K562 (cell line): ENCODE results near the gene TGFBR3L. TPM values are rescaled to one million over a fixed set of nuclear protein-coding genes. Genes with fewer than 3 reads are reported as not detected.

ENCODE experiments used
- CBX2 ChIP-seq: fragments of 200-600 bp; sonication (generic); IDR thresholded peaks from one replicate; pipeline ENCODE4 v1.6.1; 2012; ENCODE audit warnings: mild to moderate bottlenecking, low read length, inconsistent platforms; ENCODE audit not compliant: insufficient read depth, poor library complexity, severe bottlenecking
- COPS2 ChIP-seq: fragments of 450-650 bp; conservative IDR thresholded peaks from 2 replicates; pipeline ENCODE4 v1.6.1; 2016; ENCODE audit warnings: mild to moderate bottlenecking, moderate library complexity
- EP400 ChIP-seq: fragments of 450-650 bp; IDR thresholded peaks from 2 replicates; pipeline ENCODE4 v1.6.1; 2017; ENCODE audit warnings: antibody characterized with exemption, mild to moderate bottlenecking, moderate library complexity
- FOXP1 ChIP-seq: sonication (generic); formaldehyde crosslinking; IDR thresholded peaks from 2 replicates; pipeline ENCODE4 v1.8.0; 2022; ENCODE audit warnings: mild to moderate bottlenecking, missing genetic modification reagents
- KDM4B ChIP-seq, 2 experiments: fragments of 450-650 bp in 1 of 2; sonication (generic) in 1 of 2; IDR thresholded peaks; 2 replicates each; pipeline ENCODE4 v1.6.1; 2016 to 2017; ENCODE audit warnings: borderline replicate concordance in 2 of 2, antibody characterized with exemption in 1 of 2, low read depth in 1 of 2, mild to moderate bottlenecking in 1 of 2
- MIER1 ChIP-seq: fragments of 450-650 bp; IDR thresholded peaks from 2 replicates; pipeline ENCODE4 v1.6.1; 2016; ENCODE audit warnings: antibody characterized with exemption, mild to moderate bottlenecking, low read depth
- POLR3G ChIP-seq: IDR thresholded peaks from 2 replicates; pipeline ENCODE4 v1.6.1; 2011; ENCODE audit not compliant: insufficient read length, insufficient replicate concordance; ENCODE audit errors: extremely low read depth
- PTRF ChIP-seq: fragments of 450-650 bp; IDR thresholded peaks from 2 replicates; pipeline ENCODE4 v1.6.1; 2016; ENCODE audit warnings: mild to moderate bottlenecking, missing genetic modification characterization, missing compliant biosample characterization
- RBM25 ChIP-seq: fragments of 200-400 bp; formaldehyde crosslinking; IDR thresholded peaks from 2 replicates; pipeline ENCODE4 v1.6.1; 2018; ENCODE audit warnings: low read length, low read depth, moderate library complexity; ENCODE audit not compliant: severe bottlenecking
- TEAD4 ChIP-seq, 2 experiments: sonication (generic) in 1 of 2; formaldehyde crosslinking in 1 of 2; IDR thresholded peaks; 2 replicates each; pipeline versions ENCODE4 v1.6.1 to v1.8.0; 2012 to 2022; ENCODE audit warnings: borderline replicate concordance in 1 of 2, inconsistent platforms in 1 of 2, low read length in 1 of 2, mild to moderate bottlenecking in 1 of 2, missing genetic modification reagents in 1 of 2
- ZNF785 ChIP-seq: fragments of 250-450 bp; sonication (Bioruptor Pico); IDR thresholded peaks from 2 replicates; pipeline ENCODE4 v1.4.0; 2020; ENCODE audit warnings: mild to moderate bottlenecking
- polyA plus RNA-seq, 8 experiments: library from polyadenylated mRNA; depleted of rRNA in 4 of 8; stranded (reverse) in 5 of 8; unstranded in 3 of 8; fragments of >200 nt; fragmentation: Nextera tagmentation in 2 of 8; fragmentation: Illumina TruSeq in 1 of 8; extraction: Ambion mirVana in 2 of 8; extraction: Trizol in 1 of 8; gene quantifications; 2 replicates each; pipeline versions ENCODE4 v1.2.1 to v1.2.3, GENCODE V29; 2011 to 2014; ENCODE audit warnings: inconsistent platforms in 1 of 8, missing spikeins in 1 of 8
- total RNA-seq, 7 experiments: library from RNA; depleted of rRNA in 6 of 7; stranded (reverse); fragments of >200 nt in 6 of 7; fragmentation: Illumina TruSeq in 2 of 7; extraction: Trizol in 2 of 7; gene quantifications; 2 replicates each; pipeline versions ENCODE4 v1.2.1 to v1.2.3, GENCODE V29; 2011 to 2021; ENCODE audit warnings: low replicate concordance in 1 of 7
- TF ChIP-seq, protein P1 (sequence below): IDR thresholded peaks from 2 replicates; pipeline ENCODE4 v1.6.1; 2016; ENCODE audit warnings: missing genetic modification characterization, missing compliant biosample characterization
- TF ChIP-seq, protein P2 (sequence below): fragments of 450-650 bp; formaldehyde crosslinking; IDR thresholded peaks from 2 replicates; pipeline ENCODE4 v1.4.0; 2020; ENCODE audit warnings: mild to moderate bottlenecking, moderate library complexity
- TF ChIP-seq, protein P3 (sequence below): fragments of 250-450 bp; sonication (Bioruptor Pico); IDR thresholded peaks from 2 replicates; pipeline ENCODE4 v1.4.0; 2020; ENCODE audit warnings: borderline replicate concordance
- TF ChIP-seq, protein P4 (sequence below): fragments of 450-650 bp; IDR thresholded peaks from 2 replicates; pipeline ENCODE4 v1.6.1; 2018; ENCODE audit not compliant: partially characterized antibody
- TF ChIP-seq, protein P5 (sequence below): sonication (generic); formaldehyde crosslinking; IDR thresholded peaks from 2 replicates; pipeline ENCODE4 v1.8.0; 2022; ENCODE audit warnings: mild to moderate bottlenecking, low read depth, missing genetic modification reagents

The TGFBR3L gene
- total and polyA plus RNA-seq, 9 of the 15 experiments (the other 6 are each of a cell fraction or from before 2014, with no cell fraction given) = not detected

DNA sequence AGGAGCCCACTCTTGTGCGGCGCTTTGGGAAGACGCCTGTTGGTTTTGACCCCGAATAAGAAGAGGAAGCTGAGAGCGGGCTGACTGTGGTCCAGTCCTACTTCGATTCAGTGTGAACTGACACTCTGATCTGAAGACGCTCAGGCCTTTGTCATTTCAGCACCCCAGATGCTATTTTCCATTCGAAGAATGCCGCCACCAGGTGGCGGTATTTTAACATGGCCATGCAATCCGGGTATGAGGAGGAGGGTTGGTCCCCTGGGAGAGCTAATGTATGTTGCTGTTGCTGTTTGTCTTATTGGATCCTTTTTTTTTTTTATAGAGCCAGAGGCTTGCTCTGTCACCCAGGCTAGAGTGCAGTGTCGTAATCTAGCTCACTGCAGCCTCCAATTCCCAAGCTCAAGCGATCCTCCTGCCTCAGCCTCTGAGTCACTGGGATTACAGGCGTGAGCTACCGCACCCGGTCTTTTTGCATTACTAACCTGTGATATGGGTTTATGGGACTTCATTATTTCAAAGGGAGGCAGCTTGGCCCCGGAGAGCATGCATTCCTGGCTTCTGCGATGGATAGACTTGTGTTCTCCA is 29.6 kb downstream of the TGFBR3L start (continued):
- no peak for TF ChIP-seq CBX2
- TF ChIP-seq, protein P1, sequence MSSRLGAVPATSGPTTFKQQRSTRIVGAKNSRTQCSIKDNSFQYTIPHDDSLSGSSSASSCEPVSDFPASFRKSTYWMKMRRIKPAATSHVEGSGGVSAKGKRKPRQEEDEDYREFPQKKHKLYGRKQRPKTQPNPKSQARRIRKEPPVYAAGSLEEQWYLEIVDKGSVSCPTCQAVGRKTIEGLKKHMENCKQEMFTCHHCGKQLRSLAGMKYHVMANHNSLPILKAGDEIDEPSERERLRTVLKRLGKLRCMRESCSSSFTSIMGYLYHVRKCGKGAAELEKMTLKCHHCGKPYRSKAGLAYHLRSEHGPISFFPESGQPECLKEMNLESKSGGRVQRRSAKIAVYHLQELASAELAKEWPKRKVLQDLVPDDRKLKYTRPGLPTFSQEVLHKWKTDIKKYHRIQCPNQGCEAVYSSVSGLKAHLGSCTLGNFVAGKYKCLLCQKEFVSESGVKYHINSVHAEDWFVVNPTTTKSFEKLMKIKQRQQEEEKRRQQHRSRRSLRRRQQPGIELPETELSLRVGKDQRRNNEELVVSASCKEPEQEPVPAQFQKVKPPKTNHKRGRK = no peak
- TF ChIP-seq, protein P2, sequence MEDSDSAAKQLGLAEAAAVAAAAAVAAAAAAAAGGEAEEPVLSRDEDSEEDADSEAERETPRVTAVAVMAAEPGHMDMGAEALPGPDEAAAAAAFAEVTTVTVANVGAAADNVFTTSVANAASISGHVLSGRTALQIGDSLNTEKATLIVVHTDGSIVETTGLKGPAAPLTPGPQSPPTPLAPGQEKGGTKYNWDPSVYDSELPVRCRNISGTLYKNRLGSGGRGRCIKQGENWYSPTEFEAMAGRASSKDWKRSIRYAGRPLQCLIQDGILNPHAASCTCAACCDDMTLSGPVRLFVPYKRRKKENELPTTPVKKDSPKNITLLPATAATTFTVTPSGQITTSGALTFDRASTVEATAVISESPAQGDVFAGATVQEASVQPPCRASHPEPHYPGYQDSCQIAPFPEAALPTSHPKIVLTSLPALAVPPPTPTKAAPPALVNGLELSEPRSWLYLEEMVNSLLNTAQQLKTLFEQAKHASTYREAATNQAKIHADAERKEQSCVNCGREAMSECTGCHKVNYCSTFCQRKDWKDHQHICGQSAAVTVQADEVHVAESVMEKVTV = peak; percentile 35; the same call in 1 of the 2 replicates
- no peak for TF ChIP-seq ZNF785 (CRISPR knock-in tag)
- 0 out of 4 replicates have a peak, but pooled peaks of 1 of the 2 experiments have one; percentile 27 for TF ChIP-seq KDM4B (IDR thresholded peaks at IDR 0.05; ENCODE audit: borderline replicate concordance in 2 of 2, low read depth in 1 of 2)
- TF ChIP-seq MIER1 = peak; percentile 49; the same call in 1 of the 2 replicates
- TF ChIP-seq COPS2 = no peak
- peak; percentile 42; the same call in 1 of the 2 replicates for TF ChIP-seq TEAD4 (IDR thresholded peaks at IDR 0.05; ENCODE audit: low read length)
- no peak for TF ChIP-seq TEAD4 (CRISPR knock-in tag; IDR thresholded peaks at IDR 0.05; ENCODE audit: borderline replicate concordance)
- TF ChIP-seq POLR3G = no peak
- TF ChIP-seq, protein P3, sequence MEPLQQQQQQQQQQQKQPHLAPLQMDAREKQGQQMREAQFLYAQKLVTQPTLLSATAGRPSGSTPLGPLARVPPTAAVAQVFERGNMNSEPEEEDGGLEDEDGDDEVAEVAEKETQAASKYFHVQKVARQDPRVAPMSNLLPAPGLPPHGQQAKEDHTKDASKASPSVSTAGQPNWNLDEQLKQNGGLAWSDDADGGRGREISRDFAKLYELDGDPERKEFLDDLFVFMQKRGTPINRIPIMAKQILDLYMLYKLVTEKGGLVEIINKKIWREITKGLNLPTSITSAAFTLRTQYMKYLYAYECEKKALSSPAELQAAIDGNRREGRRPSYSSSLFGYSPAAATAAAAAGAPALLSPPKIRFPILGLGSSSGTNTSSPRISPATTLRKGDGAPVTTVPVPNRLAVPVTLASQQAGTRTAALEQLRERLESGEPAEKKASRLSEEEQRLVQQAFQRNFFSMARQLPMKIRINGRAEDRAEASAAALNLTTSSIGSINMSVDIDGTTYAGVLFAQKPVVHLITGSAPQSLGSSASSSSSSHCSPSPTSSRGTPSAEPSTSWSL (CRISPR knock-in tag) = 0 out of 2 replicates have a peak, but pooled peaks have one; percentile 19
- TF ChIP-seq FOXP1 = no peak
- no peak for TF ChIP-seq EP400
- TF ChIP-seq, protein P4, sequence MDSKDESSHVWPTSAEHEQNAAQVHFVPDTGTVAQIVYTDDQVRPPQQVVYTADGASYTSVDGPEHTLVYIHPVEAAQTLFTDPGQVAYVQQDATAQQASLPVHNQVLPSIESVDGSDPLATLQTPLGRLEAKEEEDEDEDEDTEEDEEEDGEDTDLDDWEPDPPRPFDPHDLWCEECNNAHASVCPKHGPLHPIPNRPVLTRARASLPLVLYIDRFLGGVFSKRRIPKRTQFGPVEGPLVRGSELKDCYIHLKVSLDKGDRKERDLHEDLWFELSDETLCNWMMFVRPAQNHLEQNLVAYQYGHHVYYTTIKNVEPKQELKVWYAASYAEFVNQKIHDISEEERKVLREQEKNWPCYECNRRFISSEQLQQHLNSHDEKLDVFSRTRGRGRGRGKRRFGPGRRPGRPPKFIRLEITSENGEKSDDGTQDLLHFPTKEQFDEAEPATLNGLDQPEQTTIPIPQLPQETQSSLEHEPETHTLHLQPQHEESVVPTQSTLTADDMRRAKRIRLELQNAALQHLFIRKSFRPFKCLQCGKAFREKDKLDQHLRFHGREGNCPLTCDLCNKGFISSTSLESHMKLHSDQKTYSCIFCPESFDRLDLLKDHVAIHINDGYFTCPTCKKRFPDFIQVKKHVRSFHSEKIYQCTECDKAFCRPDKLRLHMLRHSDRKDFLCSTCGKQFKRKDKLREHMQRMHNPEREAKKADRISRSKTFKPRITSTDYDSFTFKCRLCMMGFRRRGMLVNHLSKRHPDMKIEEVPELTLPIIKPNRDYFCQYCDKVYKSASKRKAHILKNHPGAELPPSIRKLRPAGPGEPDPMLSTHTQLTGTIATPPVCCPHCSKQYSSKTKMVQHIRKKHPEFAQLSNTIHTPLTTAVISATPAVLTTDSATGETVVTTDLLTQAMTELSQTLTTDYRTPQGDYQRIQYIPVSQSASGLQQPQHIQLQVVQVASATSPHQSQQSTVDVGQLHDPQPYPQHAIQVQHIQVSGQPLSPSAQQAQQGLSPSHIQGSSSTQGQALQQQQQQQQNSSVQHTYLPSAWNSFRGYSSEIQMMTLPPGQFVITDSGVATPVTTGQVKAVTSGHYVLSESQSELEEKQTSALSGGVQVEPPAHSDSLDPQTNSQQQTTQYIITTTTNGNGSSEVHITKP = no peak
- no peak for TF ChIP-seq PTRF (tag)
- peak; percentile 20 for TF ChIP-seq RBM25
- TF ChIP-seq, protein P5, sequence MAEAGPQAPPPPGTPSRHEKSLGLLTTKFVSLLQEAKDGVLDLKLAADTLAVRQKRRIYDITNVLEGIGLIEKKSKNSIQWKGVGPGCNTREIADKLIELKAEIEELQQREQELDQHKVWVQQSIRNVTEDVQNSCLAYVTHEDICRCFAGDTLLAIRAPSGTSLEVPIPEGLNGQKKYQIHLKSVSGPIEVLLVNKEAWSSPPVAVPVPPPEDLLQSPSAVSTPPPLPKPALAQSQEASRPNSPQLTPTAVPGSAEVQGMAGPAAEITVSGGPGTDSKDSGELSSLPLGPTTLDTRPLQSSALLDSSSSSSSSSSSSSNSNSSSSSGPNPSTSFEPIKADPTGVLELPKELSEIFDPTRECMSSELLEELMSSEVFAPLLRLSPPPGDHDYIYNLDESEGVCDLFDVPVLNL = no peak
